GM21825 (cell line): ENCODE results near the gene BCAN.

Source experiments
- ATAC-seq: cut with Tn5 transposase; IDR thresholded peaks from one replicate; pipeline ENCODE4 v1.9.1; 2021; ENCODE audit warnings: mild to moderate bottlenecking, moderate library complexity; ENCODE audit not compliant: unreplicated experiment

Gene BCAN

DNA sequence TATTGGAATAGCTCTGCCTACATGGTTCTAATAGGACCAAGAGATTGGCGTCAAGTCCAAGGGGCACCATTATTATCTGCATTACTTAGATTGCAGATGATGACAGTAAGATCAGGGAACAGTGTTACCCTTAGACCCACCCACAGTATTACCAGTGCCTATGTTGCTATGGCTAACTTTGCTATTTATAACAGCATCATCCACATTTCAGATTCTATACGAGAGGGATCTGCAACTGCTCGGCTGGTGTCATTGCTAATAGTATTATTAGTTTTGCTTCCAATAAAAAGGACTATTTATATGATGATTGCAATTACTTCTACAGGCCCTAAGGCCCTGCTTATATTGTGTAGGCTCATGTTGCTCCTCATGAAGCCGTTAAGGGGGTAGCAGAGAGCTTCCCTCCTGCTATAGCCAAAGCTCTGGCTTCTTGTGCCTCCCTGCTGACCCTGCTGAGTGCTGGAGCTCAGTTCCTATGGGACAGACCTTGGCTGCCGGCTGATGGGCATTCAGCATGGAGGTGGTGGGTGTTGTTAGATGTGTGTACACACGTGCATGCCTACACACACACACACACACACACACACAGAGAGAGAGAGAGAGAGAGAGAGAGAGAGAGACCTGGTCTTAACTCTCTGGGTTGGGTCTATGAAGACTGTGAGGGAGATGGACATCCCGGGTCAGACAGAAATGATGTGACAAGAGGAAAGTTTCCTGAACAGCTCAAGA is 1.3 kb downstream of the BCAN start:
- ATAC-seq, result no peak

GRCh38 chr1:156643778-156644092 is 1.8 kb downstream of the BCAN start:
- ATAC-seq, result no peak

- ATAC-seq, result no peak
Observed at GRCh38 chr1:156644146-156644545, 2.2 kb downstream of the BCAN start.

- ATAC-seq, result no peak
Observed at GRCh38 chr1:156644640-156645039, 2.7 kb downstream of the BCAN start.

DNA sequence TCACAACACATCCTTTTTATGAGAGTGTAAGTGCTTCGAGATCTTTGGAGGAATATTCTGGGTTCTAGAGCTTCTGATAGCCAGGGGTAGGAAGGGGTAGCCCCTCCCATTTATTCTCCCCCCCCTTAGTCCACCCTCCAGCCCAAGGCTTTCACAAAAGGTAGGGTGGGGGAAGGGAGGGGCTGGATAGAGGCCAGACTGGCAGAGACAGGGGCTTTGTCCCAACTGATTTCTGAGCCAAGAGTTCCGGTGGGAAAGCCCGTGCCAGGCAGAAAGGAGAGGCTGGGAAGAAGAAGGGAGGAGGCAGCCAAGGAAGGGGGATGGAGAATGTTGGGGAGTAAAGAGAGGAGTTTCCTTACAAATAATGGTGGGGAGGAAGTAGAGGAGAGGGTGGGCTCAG is 3.1 kb downstream of the BCAN start:
- ATAC-seq, result no peak

DNA sequence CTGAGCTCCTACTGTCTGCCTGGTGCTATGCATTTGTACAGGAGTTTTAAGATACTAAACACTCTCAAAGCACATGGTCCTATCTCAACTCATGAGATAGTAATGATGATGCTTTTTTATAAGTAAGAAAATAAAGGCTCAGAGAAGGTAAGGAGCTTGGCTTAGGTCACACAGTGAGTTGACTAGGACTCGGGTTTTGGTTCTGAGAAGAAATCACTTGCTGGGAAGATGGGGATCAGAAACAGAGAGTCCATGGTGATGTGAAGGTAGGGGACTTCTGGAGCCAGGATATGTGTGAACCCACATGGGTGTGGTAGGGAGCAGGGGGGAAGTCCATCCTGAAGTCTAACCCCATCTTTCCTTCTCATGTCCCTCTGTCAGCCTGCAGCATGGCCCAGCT is 3.7 kb downstream of the BCAN start:
- no peak for ATAC-seq

- ATAC-seq, result no peak
Observed at GRCh38 chr1:156646738-156647211, 4.9 kb downstream of the BCAN start.

- no peak for ATAC-seq
Observed at GRCh38 chr1:156647351-156647750, 5.4 kb downstream of the BCAN start.

- no peak for ATAC-seq
Observed at GRCh38 chr1:156648496-156648895, 6.6 kb downstream of the BCAN start.

DNA sequence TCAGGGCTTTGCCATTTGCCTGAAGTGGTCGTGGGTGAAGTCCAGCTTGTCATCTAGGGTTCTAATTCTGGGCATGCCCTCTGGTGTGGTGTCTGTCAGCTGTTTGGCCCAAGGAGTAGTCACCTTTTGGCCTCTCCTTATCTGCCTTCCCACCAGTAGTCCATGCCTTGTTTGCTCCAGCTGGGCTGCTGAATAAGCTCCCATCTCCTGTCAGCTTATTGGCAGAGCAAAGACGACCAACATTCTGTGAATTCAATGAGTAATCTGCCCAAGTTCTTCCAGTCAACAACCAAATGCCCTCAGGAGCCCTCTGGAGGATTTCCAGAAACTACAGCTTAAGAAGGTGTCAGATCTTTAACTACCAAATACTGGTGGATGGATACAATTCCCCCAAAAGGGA is 7.0 kb downstream of the BCAN start:
- ATAC-seq, result no peak

- no peak for ATAC-seq
Observed at GRCh38 chr1:156652131-156652991, 10.4 kb downstream of the BCAN start.

DNA sequence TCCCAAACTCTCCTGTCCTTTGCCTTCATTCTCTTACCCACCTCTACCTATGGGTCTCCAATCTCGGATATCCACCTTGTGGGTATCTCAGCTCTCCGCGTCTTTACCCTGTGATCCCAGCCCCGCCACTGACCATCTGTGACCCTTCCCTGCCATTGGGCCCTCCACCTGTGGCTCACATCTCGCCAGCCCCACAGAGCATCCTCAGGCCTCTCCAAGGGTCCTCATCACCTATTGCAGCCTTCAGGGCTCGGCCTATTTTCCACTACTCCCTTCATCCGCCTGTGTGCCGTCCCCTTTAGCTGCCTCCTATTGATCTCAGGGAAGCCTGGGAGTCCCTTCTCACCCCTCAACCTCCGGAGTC is 11.1 kb downstream of the BCAN start:
- no peak for ATAC-seq

DNA sequence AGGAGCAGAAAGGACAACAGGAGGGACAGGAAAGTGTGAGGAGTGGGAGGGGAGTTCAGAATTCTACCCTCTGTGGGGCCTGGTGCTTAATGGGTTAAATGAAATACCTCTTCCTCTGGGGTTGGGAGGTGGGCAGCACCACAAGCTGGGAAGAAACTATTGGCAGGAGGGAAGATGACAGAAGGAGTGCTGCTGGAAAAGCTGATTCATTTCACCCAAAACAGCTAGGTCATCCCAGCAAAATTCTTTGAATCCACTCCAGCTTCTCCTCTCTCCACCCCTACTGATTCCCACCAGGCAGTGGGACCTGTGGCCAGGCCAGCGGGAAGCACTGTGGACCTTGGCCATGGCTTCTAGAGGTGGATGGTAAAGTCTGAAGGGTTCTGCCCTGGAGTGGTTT is 12.8 kb downstream of the BCAN start:
- no peak for ATAC-seq

GRCh38 chr1:156655151-156655903 is 13.4 kb downstream of the BCAN start:
- ATAC-seq, result no peak

GRCh38 chr1:156655904-156656516 is 14.1 kb downstream of the BCAN start:
- no peak for ATAC-seq

- ATAC-seq, result no peak
Observed at GRCh38 chr1:156656806-156657740, 15.2 kb downstream of the BCAN start.

GRCh38 chr1:156657741-156658319 is 15.9 kb downstream of the BCAN start:
- ATAC-seq, result no peak

GRCh38 chr1:156658496-156658895 is 16.6 kb downstream of the BCAN start:
- ATAC-seq, result no peak

DNA sequence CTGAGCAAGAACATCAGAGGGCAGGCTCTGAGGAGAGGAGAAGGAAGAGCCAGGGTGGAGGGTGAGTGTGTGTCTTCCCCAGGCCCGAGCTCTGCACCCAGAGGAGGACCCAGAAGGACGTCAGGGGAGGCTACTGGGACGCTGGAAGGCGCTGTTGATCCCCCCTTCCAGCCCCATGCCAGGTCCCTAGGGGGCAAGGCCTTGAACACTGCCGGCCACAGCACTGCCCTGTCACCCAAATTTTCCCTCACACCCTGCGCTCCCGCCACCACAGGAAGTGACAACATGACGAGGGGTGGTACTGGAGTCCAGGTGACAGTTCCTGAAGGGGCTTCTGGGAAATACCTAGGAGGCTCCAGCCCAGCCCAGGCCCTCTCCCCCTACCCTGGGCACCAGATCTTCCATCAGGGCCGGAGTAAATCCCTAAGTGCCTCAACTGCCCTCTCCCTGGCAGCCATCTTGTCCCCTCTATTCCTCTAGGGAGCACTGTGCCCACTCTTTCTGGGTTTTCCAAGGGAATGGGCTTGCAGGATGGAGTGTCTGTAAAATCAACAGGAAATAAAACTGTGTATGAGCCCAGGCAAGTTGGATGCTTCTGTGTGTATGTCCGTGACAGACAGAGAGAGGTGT is 17.1 kb downstream of the BCAN start:
- no peak for ATAC-seq
